HG03571 (cell line): ENCODE measurements around the gene SLC12A1.

Experiments
- ATAC-seq: cut with Tn5 transposase; IDR thresholded peaks from one replicate; pipeline ENCODE4 v1.9.1; 2021; ENCODE audit not compliant: unreplicated experiment

The SLC12A1 gene

GRCh38 chr15:48345516-48345915 lies 139.4 kb downstream of the SLC12A1 start:
- no peak for ATAC-seq

DNA sequence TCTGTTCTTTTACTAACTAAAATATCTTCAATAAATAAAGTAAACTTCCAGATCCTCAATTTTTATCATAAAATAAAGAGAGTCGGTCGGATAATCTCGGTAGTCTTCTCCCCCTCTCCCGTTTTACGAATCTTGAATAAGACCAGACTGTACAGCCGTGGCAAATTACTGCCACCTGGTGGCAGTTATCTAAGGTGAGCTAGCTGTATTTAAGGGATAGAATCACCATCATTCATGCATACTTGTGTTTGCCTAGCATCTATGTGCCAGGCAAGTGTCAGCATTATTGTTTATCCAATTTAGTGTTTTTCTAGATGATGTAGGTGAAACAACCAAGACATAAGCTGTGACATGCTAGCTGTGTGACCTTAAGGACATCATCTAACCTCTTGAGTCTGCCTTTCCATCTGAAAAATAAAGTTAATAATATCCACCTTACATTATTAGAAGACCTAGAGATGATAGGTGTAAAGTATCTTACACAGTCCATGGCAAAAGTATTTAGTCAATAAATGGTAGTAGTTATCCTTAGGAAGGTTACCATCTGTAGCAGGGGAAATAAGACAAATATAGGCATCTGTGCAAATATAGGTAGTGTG lies 146.5 kb downstream of the SLC12A1 start:
- no peak for ATAC-seq
